NCI-H526 treated with DMSO at 0.1 percent for 48 hours (cell line): Measurements from ENCODE around the gene RAB3B.
"Not testable (repeated sequence)": the region's sequence is repeated elsewhere in the genome, so short reads cannot be mapped to it uniquely, and the experiment has no call there.

Experiments
- DNase-seq: peaks from one replicate; lab custom pipeline; 2025; lab: John Stamatoyannopoulos, UW

Gene RAB3B

DNA sequence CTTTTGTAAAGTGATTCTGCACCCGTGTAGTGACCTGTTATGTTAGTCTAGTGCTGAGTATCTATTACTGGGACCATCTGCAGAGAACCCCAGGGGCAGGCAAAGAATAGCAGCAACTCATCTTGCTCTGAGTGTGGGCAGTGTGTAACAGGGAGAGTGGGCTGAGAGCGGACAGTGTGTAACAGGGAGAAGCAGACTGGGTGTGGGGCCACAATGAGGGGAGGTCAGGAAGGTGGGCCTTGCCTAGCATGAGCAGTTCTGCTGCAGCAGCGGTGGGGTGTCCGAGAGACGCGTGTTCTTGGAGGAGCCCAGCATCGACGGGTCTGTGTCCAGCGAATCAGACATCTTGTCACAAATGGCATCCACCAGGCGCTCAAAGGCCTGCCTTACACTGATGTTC, 70.8 kb downstream of the RAB3B start:
- no peak for DNase-seq

DNA sequence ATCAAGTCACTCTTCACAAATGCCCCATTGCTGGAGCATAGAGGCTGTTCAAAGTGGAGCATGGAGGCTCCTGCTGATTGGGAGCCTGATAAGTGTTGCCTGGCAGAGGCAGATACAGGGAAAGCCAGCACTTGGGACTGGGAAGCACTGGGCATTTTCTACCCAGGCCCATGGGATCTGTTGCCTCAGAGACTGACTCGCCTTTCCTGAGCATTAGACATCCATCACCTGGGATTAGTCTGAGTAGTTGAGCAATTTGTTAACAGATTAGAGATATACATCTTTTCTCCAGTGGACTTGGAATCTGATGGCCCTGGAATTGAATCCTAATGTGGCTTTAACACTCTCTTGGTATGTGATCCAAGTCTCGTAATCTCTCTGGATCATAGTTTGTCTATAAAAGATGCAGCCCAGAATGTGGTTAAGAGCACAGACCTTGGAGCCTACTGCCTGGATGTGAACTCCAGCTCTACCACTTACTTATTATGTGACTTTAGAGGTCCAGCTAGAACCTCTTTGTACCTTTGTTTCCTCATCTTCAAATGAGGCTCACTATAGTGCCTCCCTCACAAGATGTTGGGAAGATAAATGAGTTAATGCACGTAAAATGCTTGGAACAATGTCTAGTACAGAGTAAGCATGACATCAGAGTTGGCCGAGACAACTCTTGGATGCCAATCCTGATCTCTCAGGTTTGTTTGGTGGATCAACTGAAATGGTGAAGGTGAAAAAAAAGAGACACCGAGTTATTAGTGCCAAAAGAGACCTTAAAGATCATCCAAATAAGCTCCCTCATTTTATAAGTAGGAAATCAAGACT, 73.7 kb downstream of the RAB3B start:
- no peak for DNase-seq

GRCh38 chr1:51915951-51916350, 74.5 kb downstream of the RAB3B start:
- DNase-seq: no peak

DNA sequence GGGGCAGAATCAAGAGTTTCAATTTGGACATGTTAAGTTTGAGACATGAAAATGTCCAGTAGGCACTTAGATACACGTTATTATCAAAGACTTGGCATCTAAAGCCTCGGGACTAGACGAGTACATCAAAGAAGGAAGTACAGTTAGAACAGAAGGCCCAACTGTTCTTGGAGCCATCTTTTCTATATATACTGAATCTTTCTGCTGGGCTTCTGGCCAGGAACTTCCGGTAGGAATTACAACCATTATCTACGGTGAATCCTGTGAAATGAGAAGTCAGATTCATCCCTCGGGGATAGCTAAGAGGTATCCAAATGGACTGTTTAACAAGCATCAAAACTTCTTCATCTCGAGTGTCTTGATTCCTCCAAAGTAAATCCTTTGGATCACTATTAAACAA, 77.6 kb downstream of the RAB3B start:
- DNase-seq: no peak

- no peak for DNase-seq
Measured at GRCh38 chr1:51910221-51911000, 80.1 kb downstream of the RAB3B start.

DNA sequence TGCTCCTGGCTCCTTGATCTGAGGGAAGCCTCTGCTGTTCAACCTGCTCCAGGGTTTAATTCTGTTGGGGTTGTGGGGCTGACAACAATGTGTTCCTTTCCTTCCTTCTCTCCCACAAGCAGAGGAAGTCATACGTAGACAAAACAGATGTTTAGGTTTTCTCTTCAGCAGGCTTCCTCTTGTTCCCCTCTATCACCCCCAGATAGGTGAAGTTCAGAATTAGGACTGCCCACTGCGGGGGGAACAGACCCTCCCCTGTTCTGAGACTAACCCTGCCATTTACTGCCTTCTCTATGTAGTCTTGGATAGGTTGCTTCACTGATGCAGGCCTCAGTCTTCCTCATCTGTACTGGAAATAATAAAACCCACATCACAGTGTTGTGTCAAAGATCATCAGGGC, 82.0 kb downstream of the RAB3B start:
- DNase-seq: no peak

DNA sequence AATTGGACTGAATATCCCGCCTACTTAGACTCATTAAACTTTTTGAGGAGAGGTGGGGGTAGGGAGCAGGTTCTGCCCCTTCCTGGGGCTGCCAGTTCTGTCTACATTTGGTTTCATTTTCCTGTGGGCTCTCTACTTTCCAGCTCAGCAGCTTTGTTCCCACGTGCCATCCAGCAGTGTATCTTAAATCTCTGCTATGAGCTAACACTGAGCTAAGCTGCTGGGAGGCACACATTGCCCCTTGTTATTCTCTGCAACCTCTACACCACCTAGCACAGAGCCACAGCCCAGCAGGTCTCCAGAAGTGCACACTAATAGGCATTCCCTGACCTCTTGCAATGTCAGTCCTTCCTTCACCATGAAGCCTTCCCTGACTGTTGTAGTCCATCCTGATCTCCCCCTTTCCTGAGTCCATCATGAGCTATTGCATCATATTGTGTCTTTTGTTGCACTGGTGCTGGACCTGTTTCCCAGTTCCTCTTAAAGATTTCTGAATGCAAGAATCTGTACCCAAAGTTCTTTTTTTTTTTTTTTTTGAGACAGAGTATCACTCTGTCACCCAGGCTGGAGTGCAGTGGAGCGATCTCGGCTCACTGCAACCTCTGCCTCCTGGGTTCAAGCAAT, 83.3 kb downstream of the RAB3B start:
- no peak for DNase-seq

- DNase-seq: no peak
Measured at GRCh38 chr1:51906306-51907078, 84.0 kb downstream of the RAB3B start.

- no peak for DNase-seq
Measured at GRCh38 chr1:51902456-51902855, 88.0 kb downstream of the RAB3B start.

DNA sequence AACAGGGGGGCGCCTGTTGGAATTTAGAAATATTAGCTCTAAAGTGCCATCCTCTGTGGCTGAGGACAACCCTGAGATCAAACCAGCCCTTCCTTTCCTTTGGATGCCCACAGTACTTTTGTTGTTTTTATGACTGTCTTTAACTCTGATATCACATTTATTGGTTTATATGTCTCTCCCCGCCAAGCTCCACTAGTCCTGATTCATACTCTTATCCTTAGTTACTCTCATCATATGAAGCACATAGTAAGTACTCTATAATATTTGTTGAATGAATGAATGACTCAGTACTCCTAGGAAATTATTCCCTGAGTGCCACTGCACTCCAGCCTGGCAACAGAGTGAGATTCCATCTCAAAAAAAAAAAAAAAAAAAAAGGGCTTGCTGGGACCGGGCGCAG, 89.3 kb downstream of the RAB3B start:
- DNase-seq: no peak

- DNase-seq: no peak
Measured at GRCh38 chr1:51899022-51899421, 91.5 kb downstream of the RAB3B start.

DNA sequence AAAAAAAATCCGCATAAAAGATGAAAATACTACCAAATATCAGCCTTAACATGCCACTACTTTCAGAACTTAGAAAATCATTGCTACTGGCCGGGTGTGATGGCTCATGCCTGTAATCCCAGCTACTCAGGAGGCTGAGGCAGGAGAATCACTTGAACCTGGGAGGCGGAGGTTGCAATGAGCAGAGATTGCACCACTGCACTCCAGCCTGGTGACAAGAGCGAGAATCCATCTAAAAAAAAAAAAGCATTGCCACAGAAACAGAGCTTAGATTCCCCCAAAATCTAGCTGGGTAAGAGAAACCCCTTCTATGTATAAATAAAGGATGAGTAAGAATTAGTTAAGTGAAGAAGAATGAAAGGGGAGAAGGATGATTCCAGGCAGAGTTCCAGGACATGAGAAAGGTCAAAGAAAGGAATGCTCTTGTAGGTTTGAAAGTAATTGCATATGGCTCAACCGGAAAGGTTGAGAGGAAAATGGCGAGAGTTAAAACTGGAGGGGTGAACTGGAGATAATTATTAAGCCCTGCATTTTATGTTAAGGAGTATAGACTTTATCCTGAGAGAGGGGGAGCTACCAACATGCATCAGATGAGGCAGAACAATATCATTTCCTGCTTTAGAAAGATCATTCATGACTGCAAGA, 92.3 kb downstream of the RAB3B start:
- no peak for DNase-seq

DNA sequence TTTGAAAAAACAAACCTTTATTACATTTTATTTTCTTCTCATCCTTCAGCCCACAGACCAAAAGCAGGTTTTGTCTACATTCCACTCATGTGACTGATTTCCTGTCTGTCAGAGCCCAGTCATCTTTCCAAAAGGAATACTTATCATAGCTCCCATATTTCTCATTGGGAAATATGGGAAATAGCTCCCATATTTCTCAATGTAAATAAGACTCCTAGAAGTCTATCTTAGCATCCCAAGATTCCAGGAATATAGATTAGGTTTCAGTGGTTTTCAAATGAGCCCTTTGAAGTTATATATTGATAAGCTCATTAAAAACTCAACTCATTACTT, 92.8 kb downstream of the RAB3B start:
- DNase-seq: no peak

DNA sequence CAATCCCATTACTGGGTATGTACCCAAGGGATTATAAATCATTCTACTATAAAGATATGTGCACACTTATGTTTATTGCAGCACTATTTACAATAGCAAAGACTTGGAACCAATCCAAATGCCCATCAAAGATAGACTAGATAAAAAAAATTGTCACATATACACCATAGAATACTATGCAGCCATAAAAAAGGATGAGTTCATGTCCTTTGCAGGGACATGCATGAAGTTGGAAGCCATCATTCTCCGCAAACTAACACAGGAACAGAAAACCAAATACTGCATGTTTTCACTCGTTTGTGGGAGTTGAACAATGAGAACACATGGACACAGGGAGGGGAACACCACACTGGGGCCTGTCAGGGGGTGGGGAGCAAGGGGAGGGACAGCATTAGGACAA, 95.8 kb downstream of the RAB3B start:
- DNase-seq: not testable (repeated sequence)

DNA sequence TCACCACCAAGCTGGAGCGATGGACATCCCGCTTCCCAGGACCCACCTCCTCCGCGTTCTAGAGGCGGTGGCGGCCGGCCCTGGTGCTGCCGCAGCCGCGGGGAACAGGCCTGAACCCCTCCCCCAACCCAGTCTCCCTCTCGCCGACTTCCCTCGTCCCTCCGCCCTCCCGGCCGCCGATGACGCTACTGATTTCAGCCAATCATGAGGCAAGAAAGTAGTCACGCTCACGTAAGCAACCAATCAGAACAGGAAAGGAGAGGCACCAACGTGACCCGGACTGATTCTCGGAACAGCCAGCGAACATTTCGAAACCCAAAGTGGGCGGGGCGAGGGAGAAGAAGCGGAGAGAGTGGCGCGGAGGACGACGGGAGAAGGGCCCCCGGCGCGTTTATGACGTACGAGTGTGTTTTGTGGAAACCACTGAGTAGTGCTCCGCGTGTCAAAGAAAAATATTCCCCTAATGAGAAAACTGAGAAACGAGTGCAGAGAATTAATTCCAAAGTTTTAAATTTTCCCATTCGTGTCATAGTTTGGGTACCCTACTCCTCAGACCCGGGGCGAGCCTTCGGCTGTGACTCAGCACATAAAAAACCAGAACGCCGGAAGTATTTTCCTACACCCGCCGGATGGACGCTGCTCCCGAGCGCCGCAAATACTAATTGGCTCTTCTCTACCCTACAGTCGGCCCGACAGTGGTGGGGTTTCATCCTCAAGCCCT, 111.7 kb downstream of the RAB3B start, which contains the start of gene NRDC:
Gene NRDC (minus strand): TSS at position 112 of the 721 bp plus-strand sequence. CDS start 112 bp downstream, outside the sequence.
- peak; percentile 99 for DNase-seq

DNA sequence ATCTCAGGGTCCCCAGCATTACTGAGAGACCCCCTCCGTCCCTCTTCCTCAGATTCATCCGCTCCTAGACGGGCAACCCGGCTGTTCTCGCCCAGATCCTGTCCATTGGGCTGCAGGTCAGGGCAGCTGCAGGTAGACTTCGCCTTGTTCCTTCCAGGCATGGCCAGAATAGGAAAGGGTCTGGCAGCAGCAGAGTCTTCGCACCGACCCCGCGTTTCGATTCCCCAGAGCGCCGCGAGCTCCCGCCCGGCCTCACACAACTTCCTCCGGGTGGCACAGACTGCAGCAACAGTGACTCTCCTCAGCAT, 112.2 kb downstream of the RAB3B start:
- no peak for DNase-seq

- peak; percentile 30 for DNase-seq
Measured at GRCh38 chr1:51877434-51878307, 112.8 kb downstream of the RAB3B start.

DNA sequence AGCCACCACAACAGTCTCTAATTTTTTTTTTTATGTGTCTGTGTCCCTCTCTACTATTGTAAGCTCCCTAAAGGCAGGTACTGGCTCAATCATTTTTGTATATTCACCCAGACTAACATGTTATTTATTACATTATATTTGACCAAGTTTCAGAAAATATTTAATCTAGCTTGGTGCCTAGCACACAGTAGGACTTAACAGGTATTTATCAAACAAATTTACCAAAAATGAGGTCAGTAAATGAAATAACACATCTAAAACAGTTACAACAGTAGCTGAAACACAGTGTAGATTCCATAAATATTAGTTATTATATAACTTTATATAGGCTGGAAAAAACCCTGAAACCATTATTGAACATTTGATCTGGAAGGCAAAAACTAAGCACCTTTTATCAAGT, 114.7 kb downstream of the RAB3B start:
- no peak for DNase-seq

DNA sequence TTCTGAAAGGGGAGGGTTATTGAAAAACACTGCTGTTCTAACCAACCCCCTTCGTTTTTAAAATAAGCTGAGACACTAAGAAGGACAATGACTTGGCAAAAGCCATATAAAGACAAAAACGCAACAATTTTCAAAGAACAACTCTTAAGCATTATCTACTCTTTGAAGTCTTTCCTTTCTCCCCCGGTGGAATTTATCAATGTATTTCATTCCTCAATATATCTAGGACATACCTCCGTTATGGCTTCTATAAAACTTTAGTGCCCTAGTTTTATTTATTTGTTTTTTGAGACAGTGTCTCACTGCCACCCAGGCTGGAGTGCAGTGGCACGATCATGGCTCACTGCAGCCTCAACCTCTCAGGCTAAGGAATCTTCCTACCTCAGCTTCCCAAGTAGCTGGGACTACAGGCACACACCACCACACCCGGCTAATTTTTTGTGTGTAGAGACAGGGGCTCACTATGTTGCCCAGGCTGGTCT, 115.2 kb downstream of the RAB3B start:
- no peak for DNase-seq

GRCh38 chr1:51873270-51873669, 117.2 kb downstream of the RAB3B start:
- not testable (repeated sequence) for DNase-seq
